Adipocyte (in vitro differentiated cells): ENCODE data around the gene DYRK3.
"Not testable (repeated sequence)": the region's sequence is repeated elsewhere in the genome, so short reads cannot be mapped to it uniquely, and the experiment has no call there.

Experiments
- DNase-seq: peaks from one replicate; pipeline ENCODE4 v3.0.0-alpha.2; 2015; ENCODE audit warnings: low read depth
- H3K27me3 ChIP-seq: replicated peaks from 2 replicates; pipeline ENCODE4 v1.7.0; 2013; ENCODE audit warnings: mild to moderate bottlenecking, low read length, moderate library complexity; ENCODE audit not compliant: control insufficient read depth, insufficient read depth
- H3K36me3 ChIP-seq: 2 replicates; pipeline ENCODE4 v1.7.0; 2013; ENCODE audit warnings: low read length, mild to moderate bottlenecking, moderate library complexity; ENCODE audit not compliant: control insufficient read depth, insufficient read depth, severe bottlenecking
- H3K4me1 ChIP-seq: 2 replicates; pipeline ENCODE4 v1.7.0; 2013; ENCODE audit warnings: mild to moderate bottlenecking, low read length, moderate library complexity; ENCODE audit not compliant: control insufficient read depth, insufficient read depth
- H3K4me3 ChIP-seq: 2 replicates; pipeline ENCODE4 v1.7.0; 2013; ENCODE audit warnings: mild to moderate bottlenecking, low read length, moderate library complexity
- H3K9ac ChIP-seq: 2 replicates; pipeline ENCODE4 v1.7.0; 2013; ENCODE audit warnings: mild to moderate bottlenecking, low read length, moderate library complexity
- H3K9me3 ChIP-seq: 2 replicates; pipeline ENCODE4 v1.7.0; 2013; ENCODE audit warnings: mild to moderate bottlenecking, low read length, moderate library complexity; ENCODE audit not compliant: control insufficient read depth

The DYRK3 gene

GRCh38 chr1:206596319-206596666 is 39.0 kb upstream of the DYRK3 start:
- no peak overlapping the region for H3K4me3 ChIP-seq
- no peak for DNase-seq
- H3K9ac ChIP-seq = no peak overlapping the region
- peaks cover 78% of the 10 kb centered on the region for H3K36me3 ChIP-seq
- no peaks in the 10 kb centered on the region for H3K27me3 ChIP-seq
- no peaks in the 10 kb centered on the region for H3K9me3 ChIP-seq
- peaks cover 16% of the 10 kb centered on the region for H3K4me1 ChIP-seq

- Histone ChIP-seq H3K27me3 (no peaks in the 10 kb centered on the region), H3K9ac (no peak overlapping the region), H3K9me3 (no peaks in the 10 kb centered on the region), H3K4me1 (peaks cover 16% of the 10 kb centered on the region), H3K36me3 (peaks cover 76% of the 10 kb centered on the region), H3K4me3 (no peak overlapping the region)
- no peak for DNase-seq
These were observed 34.8 kb upstream of the DYRK3 start for GRCh38 chr1:206600527-206600926.

DNA sequence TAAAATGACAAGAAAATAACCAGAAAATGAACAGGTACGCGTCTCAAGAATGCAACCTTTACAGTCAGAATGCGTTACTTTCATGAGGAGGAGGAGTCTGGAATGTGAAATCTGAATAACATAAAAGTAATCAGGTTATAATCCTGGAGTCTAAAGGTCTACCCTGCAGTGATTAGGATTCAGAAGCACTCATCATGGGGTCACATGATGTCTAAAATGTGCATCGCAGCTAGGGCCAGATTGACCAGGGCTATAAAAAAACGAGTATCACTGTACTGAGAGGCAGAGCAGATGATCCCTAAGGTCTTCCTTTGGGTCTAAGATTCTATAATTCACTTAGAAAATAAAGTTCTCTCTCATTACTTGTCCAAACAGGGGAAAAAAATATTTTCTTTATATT is 30.5 kb upstream of the DYRK3 start:
- peaks cover 19% of the 10 kb centered on the region for H3K4me1 ChIP-seq
- H3K9me3 ChIP-seq = no peaks in the 10 kb centered on the region
- no peak overlapping the region for H3K4me3 ChIP-seq
- H3K36me3 ChIP-seq = peaks cover 46% of the 10 kb centered on the region
- H3K27me3 ChIP-seq = no peaks in the 10 kb centered on the region
- DNase-seq = no peak
- H3K9ac ChIP-seq = no peak overlapping the region

DNA sequence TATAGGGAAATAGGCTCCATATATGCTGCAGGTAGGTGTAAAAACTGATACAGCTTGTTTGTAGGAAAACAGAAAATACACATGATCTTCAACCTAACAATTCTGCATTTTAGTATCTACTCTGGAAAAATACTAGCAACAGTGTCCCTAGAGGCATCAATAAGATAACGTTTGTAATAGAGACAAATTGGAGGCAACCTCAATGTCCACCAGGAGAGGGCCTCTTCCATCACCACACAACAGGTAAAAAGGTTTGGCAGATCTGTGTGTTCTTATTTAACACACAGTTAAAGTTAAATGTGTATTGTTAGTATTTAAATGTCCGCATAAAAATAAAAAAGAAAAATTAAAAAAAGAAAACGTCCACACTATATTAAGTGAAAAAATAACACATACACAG is 28.5 kb upstream of the DYRK3 start:
- Histone ChIP-seq H3K36me3 (peaks cover 42% of the 10 kb centered on the region), H3K4me3 (no peak overlapping the region), H3K9ac (no peak overlapping the region), H3K27me3 (no peaks in the 10 kb centered on the region), H3K9me3 (no peaks in the 10 kb centered on the region), H3K4me1 (peaks cover 14% of the 10 kb centered on the region)
- peak; percentile 23 for DNase-seq

DNA sequence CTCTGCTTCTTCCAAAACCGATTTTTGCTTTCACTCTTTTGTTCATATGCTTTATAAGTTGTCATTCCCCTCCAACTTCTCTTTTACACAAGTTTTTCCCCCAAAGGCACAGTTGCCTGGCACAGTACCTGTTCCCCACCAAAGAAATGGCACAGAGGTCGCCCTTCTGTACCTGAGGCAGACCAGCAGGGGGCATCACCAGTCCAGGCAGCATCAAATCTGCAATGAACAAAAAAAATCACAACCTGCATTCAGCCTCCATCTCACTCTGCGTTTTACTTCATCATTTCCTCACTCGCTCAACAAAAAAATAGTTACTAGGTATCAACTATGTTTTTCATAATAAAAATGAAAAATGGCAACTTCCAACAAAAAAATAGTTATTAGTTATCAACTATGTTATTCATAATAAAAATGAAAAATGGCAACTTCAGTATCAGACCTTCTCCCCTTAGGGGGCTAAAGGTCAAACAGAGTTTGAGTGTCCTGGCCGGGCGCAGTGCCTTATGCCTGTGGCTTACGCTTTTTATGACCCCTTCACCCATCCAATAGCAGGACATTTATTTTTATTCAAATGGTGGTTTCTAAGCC is 27.1 kb upstream of the DYRK3 start:
- Histone ChIP-seq H3K4me3 (no peak overlapping the region), H3K9me3 (no peaks in the 10 kb centered on the region), H3K36me3 (peaks cover 28% of the 10 kb centered on the region), H3K27me3 (no peaks in the 10 kb centered on the region), H3K9ac (no peak overlapping the region), H3K4me1 (peaks cover 14% of the 10 kb centered on the region)
- DNase-seq = peak; percentile 60

DNA sequence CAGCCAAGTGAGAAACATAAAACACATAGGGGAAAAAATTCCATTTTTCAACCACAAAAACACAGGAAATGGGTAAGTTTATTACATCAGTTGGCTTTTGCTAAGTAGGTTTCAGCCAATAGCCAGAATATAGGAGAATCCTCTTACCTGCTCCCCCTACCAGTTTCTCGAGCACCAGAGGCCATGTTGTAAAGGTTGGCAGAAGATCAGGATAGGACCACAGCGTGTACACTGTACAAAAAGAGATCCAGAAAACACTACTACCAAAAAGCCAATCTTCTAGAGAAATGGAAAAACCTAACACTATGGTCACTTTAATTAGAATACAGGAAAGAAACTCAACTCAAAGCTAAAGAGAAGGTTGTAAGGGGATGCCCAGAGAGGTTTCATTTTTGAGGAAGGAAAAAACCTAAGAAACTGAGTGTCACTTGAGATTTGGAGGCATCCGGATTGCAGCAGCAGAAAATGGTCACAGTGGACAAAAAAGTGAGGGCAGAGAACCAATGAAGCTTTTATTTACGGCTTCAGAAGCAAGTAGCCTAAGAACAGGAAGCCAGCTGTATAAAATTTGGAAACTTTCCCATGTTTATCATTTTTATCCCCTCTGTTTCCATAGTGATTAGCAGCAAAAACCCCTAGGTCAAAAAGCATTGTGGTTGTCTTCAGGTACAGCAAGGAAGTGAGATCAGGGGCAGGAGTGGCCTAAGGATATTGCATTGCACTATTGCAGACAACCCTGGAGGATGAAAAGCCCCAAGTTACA is 25.9 kb upstream of the DYRK3 start:
- Histone ChIP-seq H3K4me1 (peaks cover 14% of the 10 kb centered on the region), H3K36me3 (peaks cover 17% of the 10 kb centered on the region), H3K9me3 (no peaks in the 10 kb centered on the region), H3K9ac (no peak overlapping the region), H3K4me3 (no peak overlapping the region), H3K27me3 (no peaks in the 10 kb centered on the region)
- no peak for DNase-seq

DNA sequence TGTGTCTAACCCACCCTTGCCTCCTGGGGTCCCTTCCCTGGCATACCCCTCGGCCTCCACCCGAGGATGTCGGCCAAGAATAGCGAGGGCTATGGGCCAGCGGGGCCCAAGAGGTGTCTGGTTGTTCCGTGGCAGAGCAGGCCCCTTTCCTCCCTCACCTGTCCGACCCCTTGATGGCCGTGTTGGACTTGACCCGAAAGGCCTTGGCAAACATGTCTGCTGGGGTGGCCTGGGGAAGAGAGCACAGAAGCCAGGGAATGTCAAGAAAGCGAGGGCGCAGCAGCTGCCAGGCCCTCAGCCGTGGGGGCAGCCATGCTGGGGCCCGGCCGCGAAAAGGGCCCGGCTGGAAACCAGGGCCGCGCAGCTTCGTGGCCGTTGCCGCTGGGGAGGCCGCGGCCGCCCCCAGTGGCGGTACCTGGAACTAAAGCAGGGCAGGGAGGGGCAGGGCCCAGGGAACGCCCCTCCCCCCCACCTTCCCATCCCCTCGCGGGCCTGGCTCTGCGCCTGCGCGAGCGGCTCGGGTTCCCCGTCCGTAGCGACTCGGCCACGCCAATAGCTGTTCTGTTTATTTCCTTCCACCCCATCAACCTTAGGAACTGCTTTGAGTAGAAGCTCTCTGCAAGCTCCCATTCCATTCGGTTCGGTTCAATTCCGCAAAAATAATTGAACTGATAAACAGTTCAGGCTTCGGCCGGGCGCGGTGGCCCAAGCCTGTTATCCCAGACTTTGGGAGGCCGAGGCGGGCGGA is 23.0 kb upstream of the DYRK3 start, which contains the start of gene EIF2D:
Gene EIF2D, minus strand, starts transcription at position 337 of the 748 bp plus-strand sequence. Its CDS starts 123 bp downstream, at position 214.
- DNase-seq = peak; percentile 98
- peak within 1 kb of the TSS; percentile 97 for H3K4me3 ChIP-seq

GRCh38 chr1:206626396-206626795 is 8.9 kb upstream of the DYRK3 start:
- H3K36me3 ChIP-seq, H3K9ac ChIP-seq, H3K4me1 ChIP-seq, H3K4me3 ChIP-seq, H3K27me3 ChIP-seq, H3K9me3 ChIP-seq, DNase-seq: not testable (repeated sequence)

More for the DNA sequence above, 23.0 kb upstream of the DYRK3 start, which contains the start of gene EIF2D:
- Histone ChIP-seq H3K4me1 (peaks cover 14% of the 10 kb centered on the region), H3K9me3 (no peaks in the 10 kb centered on the region), H3K36me3 (no peaks in the 10 kb centered on the region), H3K9ac (peak within 1 kb of the TSS; percentile 98), H3K27me3 (no peaks in the 10 kb centered on the region)

DNA sequence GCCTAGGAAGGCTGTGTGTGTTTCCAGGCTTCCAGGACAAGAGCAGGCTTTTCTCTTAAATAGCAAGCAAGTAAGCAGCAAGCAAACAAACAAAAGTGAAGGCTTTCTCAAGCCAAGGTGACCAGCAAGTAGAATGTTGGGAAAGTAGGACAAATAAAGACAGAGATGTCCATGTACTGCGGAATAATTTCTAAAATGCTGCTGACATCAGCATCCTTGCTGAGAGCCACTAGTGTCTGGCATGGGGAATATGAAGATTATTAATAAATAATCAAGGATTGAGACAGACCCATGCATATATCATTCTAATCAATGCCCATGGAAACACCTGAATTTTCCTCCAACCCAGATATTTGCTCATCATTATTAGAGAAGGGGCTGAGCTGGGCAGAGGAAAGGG is 6.4 kb upstream of the DYRK3 start:
- Histone ChIP-seq H3K27me3 (no peaks in the 10 kb centered on the region), H3K9me3 (no peaks in the 10 kb centered on the region), H3K4me1 (peaks cover 8% of the 10 kb centered on the region), H3K36me3 (no peaks in the 10 kb centered on the region), H3K9ac (no peak overlapping the region), H3K4me3 (no peak overlapping the region)
- DNase-seq = no peak

- Histone ChIP-seq H3K9me3 (no peaks in the 10 kb centered on the region), H3K4me3 (no peak overlapping the region), H3K9ac (peak overlapping the region; percentile 29), H3K36me3 (no peaks in the 10 kb centered on the region), H3K27me3 (no peaks in the 10 kb centered on the region), H3K4me1 (peaks cover 21% of the 10 kb centered on the region)
- peak; percentile 85 for DNase-seq
These were observed 4.2 kb upstream of the DYRK3 start for GRCh38 chr1:206631085-206631509.

DNA sequence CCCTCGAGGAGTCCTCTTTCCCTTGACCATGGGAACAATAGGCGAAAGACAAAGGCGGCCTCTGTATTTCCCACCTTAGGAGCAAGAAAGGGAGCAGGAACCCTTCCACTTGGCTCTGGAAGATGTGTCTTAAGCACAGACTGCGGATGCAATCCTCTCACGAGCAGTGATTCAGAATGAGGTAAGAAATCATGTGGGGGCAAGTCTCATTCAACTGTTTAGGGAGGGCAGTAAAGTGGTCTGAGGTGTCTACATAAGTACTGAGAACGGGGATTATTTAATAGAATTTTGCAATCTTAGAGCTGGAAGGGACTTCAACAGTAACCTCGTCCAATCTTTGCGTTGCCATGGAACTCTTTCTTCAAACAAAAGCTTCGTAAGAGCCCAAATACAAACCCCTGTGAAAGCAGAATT is 1.6 kb upstream of the DYRK3 start:
- no peaks in the 10 kb centered on the region for H3K27me3 ChIP-seq
- H3K9ac ChIP-seq = peak overlapping the region; percentile 89
- H3K36me3 ChIP-seq = no peaks in the 10 kb centered on the region
- H3K9me3 ChIP-seq = no peaks in the 10 kb centered on the region
- peak; percentile 68 for DNase-seq
- peaks cover 39% of the 10 kb centered on the region for H3K4me1 ChIP-seq
- H3K4me3 ChIP-seq = peak overlapping the region; percentile 95
